Activated naive CD4-positive, alpha-beta T cell (primary cell): ENCODE data around the gene LDLR.
"Not testable (repeated sequence)": the region's sequence is repeated elsewhere in the genome, so short reads cannot be mapped to it uniquely, and the experiment has no call there.

Experiments
- DNase-seq, 4 experiments: peaks; one replicate each; lab custom pipeline; 2025; lab: John Stamatoyannopoulos, UW

LDLR gene

DNA sequence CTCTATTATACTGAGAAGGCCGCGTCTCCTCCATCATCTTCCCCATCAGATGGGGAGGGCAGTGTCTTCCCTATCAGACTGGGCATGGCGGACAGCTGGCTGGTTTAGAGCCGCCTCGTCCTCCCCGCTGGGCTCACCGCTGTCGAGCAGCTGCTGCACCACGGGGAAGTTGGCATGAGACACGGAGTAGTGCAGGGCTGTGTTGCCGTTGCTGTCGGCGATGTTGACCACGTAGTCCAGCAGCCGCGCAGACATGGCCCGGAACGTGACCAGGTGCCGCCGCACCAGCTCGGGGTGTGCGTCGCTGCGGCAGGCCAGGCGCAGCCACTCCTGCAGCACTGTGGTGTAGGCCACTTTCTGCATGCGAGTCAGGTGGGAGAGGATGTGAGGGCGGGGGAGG lies 85.1 kb downstream of the LDLR start:
- DNase-seq: no peak

DNA sequence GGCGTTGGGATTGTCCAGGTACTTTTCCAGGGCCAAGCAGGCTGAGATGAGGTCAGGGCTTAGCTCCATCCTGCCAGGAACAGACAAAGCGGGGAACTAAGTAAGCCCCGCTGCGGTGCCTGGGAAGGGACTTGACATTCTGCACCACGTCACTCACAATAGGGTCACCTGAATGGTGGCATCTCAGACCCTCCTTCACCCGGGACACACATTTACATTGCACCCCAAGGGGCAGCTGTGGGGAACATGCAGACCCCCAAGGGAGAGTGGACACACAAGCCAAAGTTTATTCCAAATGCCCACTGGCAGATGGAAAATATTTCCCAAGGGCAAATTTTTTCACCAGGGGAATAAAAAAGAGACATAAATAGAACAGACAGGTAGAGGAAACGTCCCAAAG lies 86.7 kb downstream of the LDLR start:
- DNase-seq: no peak

DNA sequence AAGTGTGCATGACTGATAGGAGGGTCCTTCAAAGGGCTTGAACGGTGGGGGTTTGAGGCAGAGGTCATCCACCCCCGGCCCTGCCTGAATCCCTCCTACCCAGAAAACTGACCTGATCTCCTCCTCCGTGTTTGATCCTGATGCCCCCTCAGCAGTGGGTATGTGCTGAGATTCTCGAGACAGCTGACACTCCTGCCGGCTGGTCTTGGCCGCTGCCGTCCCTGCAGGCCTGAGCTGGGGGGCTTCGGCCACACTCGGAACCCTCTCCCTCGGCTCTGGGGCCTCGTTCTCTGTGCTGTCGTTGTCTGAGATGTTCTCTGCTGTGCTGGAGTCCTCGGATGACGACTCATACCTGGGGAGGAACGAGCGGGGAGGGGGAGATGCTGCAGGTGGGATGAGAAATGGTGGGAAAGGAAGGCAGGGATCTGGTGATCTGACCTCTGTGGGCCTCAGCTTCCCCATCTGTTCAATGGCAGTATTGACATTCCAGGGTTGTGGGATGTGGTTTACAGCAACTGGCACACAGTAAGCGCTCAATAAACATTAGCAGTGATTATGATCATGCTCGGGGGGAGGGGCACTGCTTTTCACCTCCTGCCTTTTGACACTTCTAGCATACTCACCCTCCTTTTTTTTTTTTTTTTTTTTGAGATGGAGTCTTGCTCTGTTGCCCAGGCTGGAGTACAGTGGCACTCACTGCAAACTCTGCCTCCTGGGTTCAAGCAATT lies 87.4 kb downstream of the LDLR start:
- DNase-seq: no peak

DNA sequence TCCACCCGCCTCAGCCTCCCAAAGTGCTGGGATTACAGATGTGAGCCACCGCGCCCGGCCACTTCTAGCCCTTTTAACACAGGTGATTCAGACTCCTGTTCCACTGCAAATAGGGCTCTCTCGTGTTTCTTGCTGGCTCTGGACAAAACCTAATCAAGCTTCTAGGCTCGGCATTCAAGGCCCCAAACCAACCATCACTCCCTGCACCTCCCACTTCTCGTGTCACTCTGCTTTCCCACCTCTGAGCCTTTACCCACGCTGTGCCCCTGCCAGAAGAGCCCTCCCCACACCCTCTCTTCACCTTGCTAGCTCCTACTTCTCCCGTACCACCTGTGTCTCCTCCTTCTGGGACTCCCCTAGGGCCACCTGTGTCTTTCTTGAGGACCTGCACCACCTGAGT lies 88.3 kb downstream of the LDLR start:
- DNase-seq: no peak

DNA sequence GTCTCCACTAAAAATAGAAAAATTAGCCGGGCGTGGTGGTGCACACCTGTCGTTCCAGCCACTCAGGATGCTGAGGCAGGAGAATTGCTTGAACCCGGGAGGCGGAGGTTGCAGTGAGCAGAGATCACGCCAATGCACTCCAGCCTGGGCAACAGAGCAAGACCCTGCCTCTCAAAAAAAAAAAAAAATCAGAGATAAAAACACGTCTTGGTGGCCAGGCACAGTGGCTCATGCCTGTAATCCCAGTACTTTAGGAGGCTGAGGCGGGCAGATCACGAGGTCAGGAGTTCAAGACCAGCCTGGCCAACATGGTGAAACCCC lies 89.8 kb downstream of the LDLR start:
- not testable (repeated sequence) for DNase-seq

DNA sequence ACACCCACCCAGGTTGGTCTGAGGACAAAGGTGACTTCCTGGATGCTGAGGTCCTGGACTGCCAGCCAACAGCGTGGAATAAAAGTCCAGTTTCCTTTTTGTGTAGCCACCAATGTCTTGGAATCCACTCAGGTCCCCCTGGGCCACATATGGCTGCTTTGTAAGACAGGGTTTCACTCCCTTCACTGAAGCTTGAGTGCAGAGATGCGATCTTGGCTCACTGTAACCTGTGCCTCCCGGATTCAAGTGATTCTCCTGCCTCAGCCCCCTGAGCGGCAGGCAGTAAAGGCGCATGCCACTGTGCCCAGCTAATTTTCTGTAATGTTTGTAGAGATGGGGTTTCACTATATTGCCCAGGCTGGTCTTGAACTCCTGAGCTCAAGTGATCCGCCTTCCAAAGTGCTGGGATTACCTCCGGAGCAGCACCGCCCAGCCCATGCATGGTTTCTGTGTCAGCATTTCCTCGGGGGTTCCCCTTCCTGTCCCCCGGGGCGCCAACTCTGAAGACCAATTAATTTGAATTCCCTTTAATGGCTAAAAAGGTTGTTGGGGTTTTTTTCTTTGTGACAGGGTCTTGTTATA lies 90.5 kb downstream of the LDLR start:
- no peak for DNase-seq

DNA sequence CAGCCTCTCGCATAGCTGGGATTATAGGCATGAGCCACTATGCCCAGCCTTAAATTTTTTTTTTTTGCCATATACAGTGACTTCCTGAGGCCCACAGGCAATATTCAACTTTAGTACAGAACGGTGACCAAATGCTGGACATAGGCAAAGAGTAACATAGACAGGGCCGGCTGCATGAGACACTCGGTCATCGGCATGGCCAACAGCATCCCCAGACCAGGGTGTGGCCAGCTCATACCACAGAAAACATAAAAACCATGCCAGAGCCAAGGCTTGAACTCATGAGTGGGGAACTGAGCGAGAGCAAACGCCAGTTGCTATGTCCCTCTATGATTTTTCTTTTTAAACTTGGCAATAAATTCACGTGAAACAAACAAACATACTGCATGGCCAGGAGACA lies 91.1 kb downstream of the LDLR start:
- DNase-seq: no peak

DNA sequence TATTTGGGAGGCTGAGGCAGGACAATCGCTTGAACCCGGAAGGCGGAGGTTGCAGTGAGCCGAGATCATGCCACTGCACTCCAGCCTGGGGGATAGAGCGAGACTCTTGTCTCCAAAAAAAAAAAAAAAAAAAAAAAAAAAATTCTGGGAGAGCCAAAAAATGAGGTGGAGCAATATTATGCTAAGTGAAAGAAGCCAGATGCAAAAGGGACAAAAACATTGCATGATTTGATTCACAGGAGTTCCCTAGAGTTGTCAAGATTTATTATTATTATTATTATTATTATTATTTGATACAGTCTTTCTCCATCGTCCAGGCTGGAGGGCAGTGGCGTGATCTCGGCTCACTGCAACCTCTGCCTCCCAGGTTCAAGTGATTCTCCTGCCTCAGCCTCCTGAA lies 91.7 kb downstream of the LDLR start:
- DNase-seq: not testable (repeated sequence)

DNA sequence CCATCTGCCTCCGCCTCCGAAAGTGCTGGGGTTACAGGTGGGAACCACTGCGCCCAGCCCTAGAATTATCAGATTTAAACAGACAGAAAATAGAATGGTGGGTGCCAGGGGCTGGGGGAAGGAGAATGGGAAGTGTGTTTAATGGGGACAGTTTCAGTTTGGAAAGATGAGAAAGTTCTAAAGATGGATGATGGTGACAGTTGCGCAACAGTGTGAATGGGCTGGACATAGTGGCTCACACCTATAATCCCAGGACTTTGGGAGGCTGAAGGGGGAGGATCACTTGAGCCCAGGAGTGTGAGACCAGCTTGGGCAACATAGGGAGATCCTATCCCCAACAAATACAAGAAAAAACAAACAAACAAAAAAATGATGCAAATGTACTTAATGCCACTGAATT lies 92.2 kb downstream of the LDLR start:
- no peak for DNase-seq
